Spleen (tissue), 7 donors: ENCODE results near the gene SLC25A38.

Source experiments
- CTCF ChIP-seq, 11 experiments: fragments of 200-600 bp in 7 of 11; fragments of 450-650 bp in 4 of 11; sonication (generic) in 4 of 11; IDR thresholded peaks in 8 of 11; conservative IDR thresholded peaks in 3 of 11; 1 replicate in 7 of 11; 2 replicates in 4 of 11; pipeline versions ENCODE4 v1.4.0 to v1.8.0; 2016 to 2021; ENCODE audit warnings: antibody characterized with exemption in 11 of 11, inconsistent platforms in 4 of 11, mild to moderate bottlenecking in 1 of 11
- POLR2A ChIP-seq, 3 donors: fragments of 450-650 bp; IDR thresholded peaks; one replicate each; pipeline ENCODE4 v1.5.1; 2017; ENCODE audit warnings: antibody characterized with exemption in 3 of 3, mild to moderate bottlenecking in 1 of 3
- POLR2AphosphoS5 ChIP-seq, 3 donors: sonication (generic); formaldehyde crosslinking; IDR thresholded peaks; one replicate each; pipeline ENCODE4 v1.5.1; 2017; ENCODE audit warnings: antibody characterized with exemption in 3 of 3
- donor health status: DM: no; HTN: no; CAD: no; lungs with moderate emphysema.
- donor health status: DM: no; HTN: no; CAD: no.
- donor health status: DM: no; HTN: no; CAD: no.

GRCh38 chr3:39419742-39420315, 36.7 kb downstream of the SLC25A38 start:
- TF ChIP-seq POLR2A (IDR thresholded peaks at IDR 0.05): no peak
- no peak for TF ChIP-seq CTCF (IDR thresholded peaks at IDR 0.05 in 8 of 11, conservative IDR thresholded peaks at IDR 0.05 in 3 of 11)
- TF ChIP-seq POLR2AphosphoS5 (IDR thresholded peaks at IDR 0.05): no peak
